ENCODE results near the gene ZNF155.

- TF ChIP-seq CTCF (IDR thresholded peaks at IDR 0.05) (no peak), CHD2 (IDR thresholded peaks at IDR 0.05; ENCODE audit: low read length, partially characterized antibody) (no peak), ZBTB33 (IDR thresholded peaks at IDR 0.05; ENCODE audit: borderline replicate concordance, low read depth) (no peak), POLR2AphosphoS5 (IDR thresholded peaks at IDR 0.05; ENCODE audit: low read depth, low read length) (no peak), MXI1 (IDR thresholded peaks at IDR 0.05; ENCODE audit: low read depth, low read length) (no peak), YY1 (IDR thresholded peaks at IDR 0.05; ENCODE audit: low read depth) (no peak), MAX (IDR thresholded peaks at IDR 0.05; ENCODE audit: low read depth) (no peak), FOXJ3 (CRISPR knock-in tag; IDR thresholded peaks at IDR 0.05) (no peak), TCF12 (IDR thresholded peaks at IDR 0.05) (no peak), FOXM1 (IDR thresholded peaks at IDR 0.05; ENCODE audit: low read depth) (no peak), REST (IDR thresholded peaks at IDR 0.05; ENCODE audit: low read depth, low read length) (no peak), GABPA (IDR thresholded peaks at IDR 0.05; ENCODE audit: low read depth) (no peak)
Observed at GRCh38 chr19:44042147-44042546, 58.2 kb downstream of the ZNF155 start.

Measured in SK-N-SH (cell line).